PC-9 (cell line): ENCODE data around the gene RBM12. TPM values are rescaled to one million over a fixed set of nuclear protein-coding genes. Genes with fewer than 3 reads are reported as not detected.
"Not testable (repeated sequence)": the region's sequence is repeated elsewhere in the genome, so short reads cannot be mapped to it uniquely, and the experiment has no call there.

Experiments used
- Bru-seq: library from RNA; stranded (reverse); fragments of 400-500 nt; gene quantifications from one replicate; lab custom pipeline; 2021; lab: Mats Ljungman, UMichigan
- BruChase-seq, 2 experiments: library from RNA; stranded (reverse); fragments of 400-500 nt; gene quantifications; one replicate each; lab custom pipeline; 2021; lab: Mats Ljungman, UMichigan
- BruUV-seq: library from RNA; stranded (reverse); fragments of 400-500 nt; replicated peaks from 2 replicates; lab custom pipeline; 2021; lab: Mats Ljungman, UMichigan
- CTCF ChIA-PET: fragments of 300-600 bp; sonication (Branson Sonifier 250); formaldehyde crosslinking; loops from one replicate; lab custom pipeline; 2022; ENCODE audit warnings: antibody characterized with exemption; lab: Charles Lee
- POLR2A ChIA-PET: fragments of 300-600 bp; sonication (Branson Sonifier 250); formaldehyde crosslinking; loops from one replicate; lab custom pipeline; 2022; ENCODE audit warnings: antibody characterized with exemption; ENCODE audit not compliant: unreplicated experiment; lab: Charles Lee
- DNase-seq, 2 experiments: peaks; one replicate each; pipeline versions ENCODE4 v3.0.0 to v3.0.0-alpha.2; 2015 to 2022; ENCODE audit warnings: mixed read lengths in 1 of 2
- H2AFZ ChIP-seq: fragments of 200-600 bp; sonication (generic); 2 replicates; pipeline ENCODE4 v1.8.1; 2017; ENCODE audit warnings: antibody characterized with exemption
- H3F3A ChIP-seq: fragments of 200-600 bp; sonication (generic); 2 replicates; pipeline ENCODE4 v1.8.1; 2017; ENCODE audit warnings: antibody characterized with exemption, mild to moderate bottlenecking, low read depth; ENCODE audit not compliant: insufficient read depth
- H3K27ac ChIP-seq: fragments of 200-600 bp; sonication (generic); 2 replicates; pipeline ENCODE4 v1.6.1; 2016; ENCODE audit warnings: mixed run types
- H3K27me3 ChIP-seq: fragments of 200-600 bp; sonication (generic); 2 replicates; pipeline ENCODE4 v1.6.1; 2016; ENCODE audit warnings: low read depth, mixed run types; ENCODE audit not compliant: insufficient read depth
- H3K36me3 ChIP-seq: fragments of 200-600 bp; sonication (generic); 2 replicates; pipeline ENCODE4 v1.6.1; 2016; ENCODE audit warnings: low read depth, mixed run types
- H3K4me1 ChIP-seq: fragments of 200-600 bp; sonication (generic); replicated peaks from 2 replicates; pipeline ENCODE4 v1.6.1; 2016; ENCODE audit warnings: mixed run types; ENCODE audit not compliant: insufficient read depth
- H3K4me2 ChIP-seq: fragments of 200-600 bp; sonication (generic); 2 replicates; pipeline ENCODE4 v1.6.1; 2017; ENCODE audit warnings: mixed run types
- H3K4me3 ChIP-seq: fragments of 200-600 bp; sonication (generic); 2 replicates; pipeline ENCODE4 v1.6.1; 2016; ENCODE audit warnings: mixed run types
- H3K79me2 ChIP-seq: fragments of 200-600 bp; sonication (generic); 2 replicates; pipeline ENCODE4 v1.6.1; 2017; ENCODE audit warnings: low read depth, mixed run types
- H3K9me2 ChIP-seq: fragments of 200-600 bp; sonication (generic); 2 replicates; pipeline ENCODE4 v1.8.1; 2017; ENCODE audit warnings: mild to moderate bottlenecking; ENCODE audit not compliant: insufficient read depth
- H3K9me3 ChIP-seq: fragments of 200-600 bp; sonication (generic); 2 replicates; pipeline ENCODE4 v1.8.1; 2016; ENCODE audit warnings: low read depth; ENCODE audit not compliant: insufficient read depth
- H4K20me1 ChIP-seq: fragments of 200-600 bp; sonication (generic); 2 replicates; pipeline ENCODE4 v1.8.1; 2017; ENCODE audit not compliant: insufficient read depth
- CTCF ChIP-seq: fragments of 200-600 bp; sonication (generic); conservative IDR thresholded peaks from 2 replicates; pipeline ENCODE4 v1.6.1; 2017; ENCODE audit warnings: mixed run types, antibody characterized with exemption, mild to moderate bottlenecking, moderate library complexity
- EZH2 ChIP-seq: fragments of 200-600 bp; sonication (generic); IDR thresholded peaks from 2 replicates; pipeline ENCODE4 v1.8.0; 2017; ENCODE audit warnings: antibody characterized with exemption, low read depth
- intact Hi-C: fragments of 100-400 bp; cut with micrococcal nuclease; formaldehyde crosslinking; loops from one replicate; pipeline ENCODE4 v1.10.0; 2022; ENCODE audit not compliant: unreplicated experiment
- long read RNA-seq: library from polyadenylated mRNA; stranded (forward); transcript quantifications from one replicate; pipeline ENCODE4 v2.0.0, GENCODE V29; 2022
- total RNA-seq: library from RNA; stranded (reverse); gene quantifications from 2 replicates; pipeline ENCODE4 v1.2.3, GENCODE V29; 2021

The RBM12 gene
- total RNA-seq = 46.9 and 81.2 TPM in 2 replicates
- percentile 99 among the genes with signal in this experiment for Bru-seq, nascent RNA
- percentile 99 among the genes with signal in this experiment for BruChase-seq, experiment 1, labeled RNA remaining after a 2-hour chase
- BruChase-seq, experiment 2, labeled RNA remaining after a 6-hour chase = percentile 99 among the genes with signal in this experiment
- long read RNA-seq, full-length matches to known transcripts = 26 of 50 reads
- long read RNA-seq, partial matches to known transcripts = 0 of 50 reads
- long read RNA-seq, other reads (novel, unspliced or antisense) = 24 of 50 reads

- H3K4me3 ChIP-seq = peak within 1 kb of the TSS; percentile 99
- TF ChIP-seq CTCF (no peak), EZH2 (no peak)
- peak; percentile 80 to 94 for DNase-seq
- intact Hi-C loops = loop anchor here (5.0 kb wide), 2 partner anchors 78 to 97 kb away; partner anchors contain the start of gene RBM39
- H3K27me3 ChIP-seq = no peaks in the 10 kb centered on the region
- BruUV-seq = no TSS peak
- H3K9me3 ChIP-seq = no peaks in the 10 kb centered on the region
- H3K36me3 ChIP-seq = no peaks in the 10 kb centered on the region
- no peaks in the 10 kb centered on the region for H3K9me2 ChIP-seq
- ChIA-PET POLR2A (interaction anchor here (0.5 to 1.0 kb wide), 3 partner anchors 49 to 290 kb away, joined by 3 to 22 read pairs (median 3); partner anchors contain the start of genes SCAND1 and SPAG4), CTCF (interaction anchor here (0.5 to 0.9 kb wide), 4 partner anchors 46 to 361 kb away, joined by 3 to 7 read pairs (median 4); no protein-coding TSS in a partner anchor)
- peak within 1 kb of the TSS; percentile 86 for H3K27ac ChIP-seq
- H2AFZ ChIP-seq = peak within 1 kb of the TSS; percentile 97
- H3F3A ChIP-seq = peaks cover 16% of the 10 kb centered on the region
- H3K4me1 ChIP-seq = peaks cover 37% of the 10 kb centered on the region
- peaks cover 51% of the 10 kb centered on the region for H3K79me2 ChIP-seq
- H4K20me1 ChIP-seq = peaks cover 46% of the 10 kb centered on the region
- peak within 1 kb of the TSS; percentile 87 for H3K4me2 ChIP-seq
Observed at GRCh38 chr20:35664466-35665206, at the start of gene RBM12, which contains the start of gene CPNE1. TSS of gene RBM12 (minus strand) at chr20:35664900. CDS start at chr20:35655322, 9,578 bp downstream. TSS of gene CPNE1 (minus strand) at chr20:35664900. CDS start at chr20:35632923, 31,977 bp downstream.

GRCh38 chr20:35714127-35714526 is 49.4 kb upstream of the RBM12 start:
- TF ChIP-seq EZH2 (no peak), CTCF (no peak)
- no peaks in the 10 kb centered on the region for H3K27me3 ChIP-seq
- H4K20me1 ChIP-seq = peaks cover 94% of the 10 kb centered on the region
- no peaks in the 10 kb centered on the region for H3K9me2 ChIP-seq
- peaks cover 95% of the 10 kb centered on the region for H3F3A ChIP-seq
- ChIA-PET POLR2A (interaction anchor here (0.6 kb wide), 2 partner anchors 28 to 37 kb away, joined by 3 read pairs; partner anchors contain the start of gene RBM39), CTCF (interaction anchor here (0.7 to 0.8 kb wide), 2 partner anchors 61 to 172 kb away, joined by 12 to 30 read pairs; no protein-coding TSS in a partner anchor)
- H3K27ac ChIP-seq = no peak overlapping the region
- intact Hi-C loops = no loop called here
- H3K36me3 ChIP-seq = peaks cover 81% of the 10 kb centered on the region
- no peaks in the 10 kb centered on the region for H3K9me3 ChIP-seq
- H3K79me2 ChIP-seq = peaks cover 80% of the 10 kb centered on the region
- H3K4me2 ChIP-seq = no peak overlapping the region
- H3K4me3 ChIP-seq = no peak overlapping the region
- no peak overlapping the region for H2AFZ ChIP-seq
- BruUV-seq = no TSS peak
- no peak for DNase-seq
- H3K4me1 ChIP-seq = no peaks in the 10 kb centered on the region

DNA sequence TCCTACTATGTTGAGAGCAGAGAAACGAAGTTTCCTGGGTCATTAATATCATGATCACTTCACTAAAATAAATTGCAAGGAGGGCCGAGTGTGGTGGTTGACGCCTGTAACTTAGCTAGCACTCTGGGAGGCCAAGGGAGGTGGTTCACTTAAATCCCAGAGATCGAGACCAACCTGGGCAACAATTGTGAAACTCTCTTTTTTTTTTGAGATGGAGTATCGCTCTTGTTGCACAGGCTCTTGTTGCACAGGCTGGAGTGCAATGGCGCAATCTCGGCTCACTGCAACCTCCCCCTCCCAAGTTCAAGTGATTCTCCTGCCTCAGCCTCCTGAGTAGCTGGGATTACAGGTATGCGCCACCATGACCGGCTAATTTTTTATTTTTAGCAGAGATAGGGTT is 48.4 kb upstream of the RBM12 start:
- intact Hi-C loops, H3K9me2 ChIP-seq, H3K9me3 ChIP-seq, H3K27me3 ChIP-seq, H3K4me2 ChIP-seq, CTCF ChIA-PET, H2AFZ ChIP-seq, H3K27ac ChIP-seq, DNase-seq, H3K4me1 ChIP-seq, H3K4me3 ChIP-seq: not testable (repeated sequence)
- Histone ChIP-seq H3F3A (peaks cover 95% of the 10 kb centered on the region), H4K20me1 (peaks cover 94% of the 10 kb centered on the region), H3K36me3 (peaks cover 84% of the 10 kb centered on the region), H3K79me2 (peaks cover 83% of the 10 kb centered on the region)
- POLR2A ChIA-PET = interaction anchor here (0.6 to 0.7 kb wide), 2 partner anchors 194 to 434 kb away, joined by 4 to 5 read pairs; no protein-coding TSS in a partner anchor
- TSS peak; percentile 9 for BruUV-seq
